Lung (tissue), 12 donors: Measurements from ENCODE around the gene ANKS1B. TPM values are rescaled to one million over a fixed set of nuclear protein-coding genes. Genes with fewer than 3 reads are reported as not detected.

Source experiments
- ATAC-seq: fragments of 200-7000 bp; cut with Tn5 transposase; one replicate; pipeline ENCODE4 v1.9.1; 2020; ENCODE audit warnings: moderate number of reproducible peaks; ENCODE audit not compliant: insufficient read depth, low FRiP score
- DNase-seq, 3 donors: peaks; one replicate each; pipeline ENCODE4 v3.0.0-alpha.2; 2013 to 2017
- H3K27ac ChIP-seq, 2 donors: one replicate each; pipeline ENCODE4 v1.5.1; 2013; ENCODE audit warnings: mild to moderate bottlenecking in 2 of 2, moderate library complexity in 2 of 2, control low read depth in 1 of 2, inconsistent platforms in 1 of 2, low read depth in 1 of 2, low read length in 1 of 2
- H3K27me3 ChIP-seq, 3 donors: one replicate each; pipeline ENCODE4 v1.5.1; 2013; ENCODE audit warnings: low read length in 2 of 3; ENCODE audit not compliant: control insufficient read depth in 3 of 3, insufficient read depth in 3 of 3
- H3K36me3 ChIP-seq, 4 donors: one replicate each; pipeline ENCODE4 v1.5.1; 2013; ENCODE audit warnings: low read length in 4 of 4, mild to moderate bottlenecking in 1 of 4, moderate library complexity in 1 of 4; ENCODE audit not compliant: control insufficient read depth in 4 of 4, insufficient read depth in 4 of 4
- H3K4me1 ChIP-seq, 5 donors: one replicate each; pipeline ENCODE4 v1.5.1; 2013; ENCODE audit warnings: low read length in 5 of 5, mild to moderate bottlenecking in 2 of 5, moderate library complexity in 1 of 5; ENCODE audit not compliant: control insufficient read depth in 5 of 5, insufficient read depth in 5 of 5
- H3K4me3 ChIP-seq: one replicate; pipeline ENCODE4 v1.5.1; 2013; ENCODE audit warnings: mild to moderate bottlenecking, control low read depth, moderate library complexity
- H3K9ac ChIP-seq, 2 donors: one replicate each; pipeline ENCODE4 v1.5.1; 2013; ENCODE audit warnings: low read length in 2 of 2, control low read depth in 1 of 2; ENCODE audit not compliant: insufficient read depth in 1 of 2
- H3K9me3 ChIP-seq, 4 donors: one replicate each; pipeline ENCODE4 v1.5.1; 2013; ENCODE audit warnings: low read length in 3 of 4, mild to moderate bottlenecking in 1 of 4, moderate library complexity in 1 of 4; ENCODE audit not compliant: control insufficient read depth in 4 of 4, insufficient read depth in 3 of 4
- CTCF ChIP-seq: IDR thresholded peaks from 2 replicates; pipeline ENCODE4 v1.5.1; 2012; ENCODE audit warnings: mild to moderate bottlenecking; ENCODE audit errors: control extremely low read depth, extremely low read depth
- WGBS, 2 donors: extraction: QIAGEN DNeasy Blood & Tissue Kit; methylation state at CpG; one replicate each; pipeline ENCODE4 v1.1.7; 2013; 5-methylcytosine and 5-hydroxymethylcytosine counted together
- polyA plus RNA-seq, 2 donors: library from polyadenylated mRNA; stranded (reverse); fragments of 200-250 nt; gene quantifications; one replicate each; pipeline ENCODE4 v1.2.1, GENCODE V29; 2013
- total RNA-seq, 2 donors: library from RNA; depleted of rRNA in 1 of 2; stranded (reverse); fragments of >200 nt in 1 of 2; gene quantifications; one replicate each; pipeline ENCODE4 v1.2.1, GENCODE V29; 2014 to 2021
- donor health status: control.
- donor health status: control.
- donor health status: Bipolar disorder and iron deficiency.
- donor health status: healthy.
- donor health status: DM: yes; HTN: yes; CAD: no.

ANKS1B gene
- total and polyA plus RNA-seq, 4 donors = 0.32 to 10.3 (median 3.7) TPM

DNA sequence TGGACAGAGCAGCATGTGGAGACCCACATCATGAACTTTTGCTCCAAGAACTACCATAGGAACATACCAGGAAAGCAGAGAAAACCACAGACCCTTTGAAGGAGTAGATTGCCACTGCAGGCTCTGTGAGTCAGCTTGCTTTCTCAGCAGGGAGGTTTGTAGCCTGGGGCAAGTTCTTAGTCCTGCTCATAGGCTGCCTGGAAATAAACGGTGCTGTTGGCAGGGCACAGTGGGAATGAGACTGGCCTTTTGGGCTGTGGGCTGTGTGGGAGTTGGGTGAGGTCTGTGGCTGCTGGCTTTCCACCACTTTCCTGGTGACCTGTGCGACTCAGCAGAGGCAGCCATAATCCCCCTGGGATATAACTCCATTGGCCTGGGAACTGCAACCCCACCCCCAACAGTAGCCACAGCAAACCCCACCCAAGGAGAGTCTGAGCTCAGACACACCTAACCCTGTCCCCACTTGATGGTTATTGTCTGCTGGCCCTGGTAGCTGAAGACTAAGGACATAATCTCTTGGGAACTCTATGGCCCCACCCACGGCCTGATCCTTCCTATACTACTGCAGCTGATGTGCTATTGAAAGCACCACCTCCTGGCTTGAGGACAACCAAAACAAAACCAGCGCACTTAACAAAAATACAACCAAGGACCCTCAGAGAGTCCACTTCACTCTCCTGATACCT is 529.2 kb downstream of the ANKS1B start:
- Histone ChIP-seq H3K9ac (no peak overlapping the region), H3K36me3 (no peaks in the 10 kb centered on the region), H3K27ac (no peak overlapping the region), H3K27me3 (no peaks in the 10 kb centered on the region), H3K4me3 (no peak overlapping the region), H3K9me3 (peaks cover 0 to 4% (median 3%) of the 10 kb centered on the region in 4 donors), H3K4me1 (no peaks in the 10 kb centered on the region)
- ATAC-seq (no peak), DNase-seq (no peak)
- no peak for TF ChIP-seq CTCF
- 67 to 81% methylated on average over 4 of the region's 4 CpGs for WGBS, 2 donors

DNA sequence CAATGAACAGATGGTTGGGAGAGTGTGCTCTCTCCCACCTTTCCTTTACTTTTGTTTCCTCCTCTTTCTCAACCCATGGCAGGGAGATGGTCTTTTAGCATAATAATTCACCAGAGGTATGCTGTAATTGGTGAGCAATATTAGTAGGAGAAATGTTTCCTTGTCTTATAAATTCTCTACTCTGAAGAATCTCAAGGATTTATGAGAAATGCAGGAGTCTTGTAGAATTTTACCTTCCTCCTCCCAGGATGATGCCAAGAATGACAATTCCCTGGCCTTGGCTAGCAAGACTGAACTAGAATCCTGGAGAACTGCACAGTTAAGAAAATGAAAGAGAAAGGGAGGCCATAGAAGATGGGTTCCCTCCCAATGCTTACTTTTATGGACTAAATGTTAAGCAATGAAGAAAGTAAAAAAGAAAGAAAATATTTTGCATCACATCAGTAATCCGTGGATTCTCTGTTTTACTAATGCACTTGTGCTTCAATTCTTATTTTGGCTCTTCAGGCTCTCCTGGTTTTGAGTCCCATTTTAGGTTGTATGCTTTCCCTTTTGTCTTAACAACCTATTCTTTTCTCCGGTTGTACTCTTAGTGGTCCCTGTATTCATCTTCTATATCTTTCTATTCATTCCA is 530.1 kb downstream of the ANKS1B start:
- H3K27ac ChIP-seq = no peak overlapping the region
- TF ChIP-seq CTCF = no peak
- H3K36me3 ChIP-seq = no peaks in the 10 kb centered on the region
- H3K9me3 ChIP-seq = peaks cover 0 to 2% (median under 1%) of the 10 kb centered on the region in 4 donors
- no peaks in the 10 kb centered on the region for H3K4me1 ChIP-seq
- no peaks in the 10 kb centered on the region for H3K27me3 ChIP-seq
- DNase-seq = no peak
- 81 to 83% methylated on average over 2 of the region's 2 CpGs for WGBS, 2 donors
- no peak overlapping the region for H3K9ac ChIP-seq
- no peak for ATAC-seq
- H3K4me3 ChIP-seq = no peak overlapping the region

GRCh38 chr12:99453836-99454538 is 530.7 kb downstream of the ANKS1B start:
- H3K9me3 ChIP-seq = peaks cover 0 to 2% (median 0%) of the 10 kb centered on the region in 4 donors
- no peaks in the 10 kb centered on the region for H3K4me1 ChIP-seq
- no peak for ATAC-seq
- H3K9ac ChIP-seq = no peak overlapping the region
- no peak overlapping the region for H3K4me3 ChIP-seq
- H3K27me3 ChIP-seq = no peaks in the 10 kb centered on the region
- peak in 1 of 3 donors; percentile 3 for DNase-seq
- H3K27ac ChIP-seq = no peak overlapping the region
- no peaks in the 10 kb centered on the region for H3K36me3 ChIP-seq
- TF ChIP-seq CTCF = no peak
- WGBS, 2 donors = 38 to 44% methylated on average over 2 of the region's 2 CpGs
